Activated gamma-delta T cell (primary cell): Measurements from ENCODE around the gene BRAT1.
"Not testable (repeated sequence)": the region's sequence is repeated elsewhere in the genome, so short reads cannot be mapped to it uniquely, and the experiment has no call there.

Experiments
- DNase-seq: peaks from one replicate; lab custom pipeline; 2025; lab: John Stamatoyannopoulos, UW

BRAT1 gene

DNA sequence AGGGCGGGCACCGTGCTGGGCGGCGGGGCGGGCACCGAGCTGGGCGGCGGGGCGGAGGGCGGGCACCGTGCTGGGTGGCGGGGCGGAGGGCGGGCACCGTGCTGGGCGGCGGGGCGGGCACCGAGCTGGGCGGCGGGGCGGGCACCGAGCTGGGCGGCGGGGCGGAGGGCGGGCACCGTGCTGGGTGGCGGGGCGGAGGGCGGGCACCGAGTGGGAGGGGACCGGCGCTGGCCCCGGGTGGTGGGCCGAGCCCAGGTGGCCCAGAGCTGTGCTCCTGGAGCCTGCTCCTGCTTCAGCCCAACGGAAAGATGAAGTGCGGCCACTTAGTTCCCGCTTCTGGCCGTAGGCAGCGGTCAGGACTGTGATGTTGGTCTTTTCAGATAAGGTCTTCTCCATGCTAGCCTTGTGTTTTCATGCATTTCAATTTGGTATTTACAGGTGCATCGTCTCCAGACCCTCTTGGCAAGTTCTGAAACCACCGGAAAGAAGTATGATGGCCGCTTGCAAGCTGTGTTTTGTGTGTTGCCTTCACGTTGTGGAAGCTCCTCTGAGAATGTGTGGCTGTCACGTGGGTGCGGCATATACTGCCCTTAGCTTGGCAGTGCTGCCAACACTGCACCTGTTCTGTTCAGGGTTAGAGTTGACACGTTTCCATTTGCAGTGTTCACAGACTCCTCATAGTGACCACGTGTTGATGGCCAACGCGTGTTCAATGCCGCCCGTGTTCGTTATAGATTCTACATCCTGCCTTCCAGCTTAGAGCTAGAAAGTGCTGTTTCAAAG, 28.7 kb upstream of the BRAT1 start:
- no peak for DNase-seq

DNA sequence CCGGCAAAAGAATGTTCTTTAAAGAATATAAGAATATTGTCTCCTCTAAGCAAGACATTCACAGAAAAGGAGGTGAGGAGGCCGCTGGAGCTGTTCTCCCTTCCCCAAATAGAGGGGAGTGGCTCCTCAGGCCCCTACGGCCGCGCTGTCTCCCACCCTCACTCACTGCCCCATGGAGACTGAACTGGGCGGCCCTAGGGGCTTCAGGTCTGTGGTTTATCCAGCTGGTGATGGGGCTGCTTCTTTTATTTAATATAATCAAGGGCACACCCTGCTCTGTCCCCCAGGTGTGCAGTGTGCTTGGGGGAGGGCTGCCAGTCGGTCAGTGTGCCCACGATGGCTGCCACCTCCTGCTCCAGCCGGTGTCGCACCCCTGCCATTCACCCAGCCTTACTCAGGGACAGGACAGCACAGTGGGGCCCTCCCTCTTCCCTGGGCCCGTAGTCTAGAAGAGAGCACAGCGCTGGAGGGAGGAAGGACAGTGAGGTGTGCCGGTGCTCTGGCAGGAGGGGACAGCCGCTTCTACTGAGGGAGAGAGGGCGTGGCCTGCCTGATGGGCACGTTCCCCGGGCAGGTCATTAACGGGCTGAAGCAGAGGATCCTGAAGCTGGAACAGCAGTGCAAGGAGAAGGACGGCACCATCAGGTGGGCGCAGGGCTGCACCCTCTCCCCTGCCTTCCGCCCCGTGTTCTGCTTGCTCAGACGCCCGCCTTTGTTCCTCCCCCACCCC, 26.8 kb upstream of the BRAT1 start:
- DNase-seq: no peak

DNA sequence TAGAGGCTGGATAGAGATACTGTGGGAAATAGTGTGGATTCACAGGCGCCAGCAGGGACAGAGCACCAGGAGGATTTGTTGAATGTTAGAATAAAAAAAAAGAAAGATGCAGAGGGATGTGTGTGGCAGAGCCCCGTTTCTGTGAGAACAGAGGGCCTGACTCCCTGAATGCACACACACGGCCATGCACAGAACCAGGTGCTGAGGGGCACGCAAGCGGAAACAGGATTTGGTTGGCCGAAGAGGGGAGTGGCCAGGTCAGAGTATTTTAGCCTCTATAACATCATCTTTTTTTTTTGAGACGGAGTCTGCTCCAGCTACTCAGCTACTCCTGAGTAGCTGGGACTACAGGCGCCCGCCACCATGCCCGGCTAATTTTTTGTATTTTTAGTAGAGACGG, 25.3 kb upstream of the BRAT1 start:
- DNase-seq: no peak

DNA sequence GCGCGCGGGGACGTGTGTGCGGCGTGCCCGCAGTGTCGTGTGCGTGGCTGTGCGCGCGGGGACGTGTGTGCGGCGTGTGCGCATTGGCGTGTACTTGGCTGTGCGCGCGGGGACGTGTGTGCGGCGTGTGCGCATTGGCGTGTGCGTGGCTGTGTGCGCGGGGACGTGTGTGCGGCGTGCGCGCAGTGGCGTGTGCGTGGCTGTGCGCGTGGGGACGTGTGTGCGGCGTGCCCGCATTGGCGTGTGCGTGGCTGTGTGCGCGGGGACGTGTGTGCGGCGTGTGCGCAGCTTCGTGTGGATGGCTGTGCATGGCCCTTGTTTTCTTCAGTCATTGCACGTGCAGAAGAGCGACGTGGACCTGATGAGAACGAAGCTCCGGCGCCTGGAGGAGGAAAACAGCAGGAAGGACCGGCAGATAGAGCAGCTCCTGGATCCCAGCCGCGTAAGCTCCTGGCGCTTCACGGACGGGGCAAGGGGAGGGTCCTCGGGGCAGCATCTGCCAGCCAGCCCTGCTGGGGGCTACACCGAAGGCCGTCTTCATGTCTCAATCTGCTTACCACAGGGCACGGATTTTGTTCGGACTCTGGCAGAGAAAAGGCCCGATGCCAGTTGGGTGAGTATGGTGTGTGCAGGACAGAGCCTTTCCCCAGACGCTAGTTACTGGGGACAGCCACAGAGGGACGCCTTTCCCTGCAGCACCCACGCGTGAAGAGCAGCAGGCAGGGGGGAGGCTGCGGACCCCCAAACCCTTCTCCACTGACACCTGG, 22.8 kb upstream of the BRAT1 start:
- DNase-seq: no peak

DNA sequence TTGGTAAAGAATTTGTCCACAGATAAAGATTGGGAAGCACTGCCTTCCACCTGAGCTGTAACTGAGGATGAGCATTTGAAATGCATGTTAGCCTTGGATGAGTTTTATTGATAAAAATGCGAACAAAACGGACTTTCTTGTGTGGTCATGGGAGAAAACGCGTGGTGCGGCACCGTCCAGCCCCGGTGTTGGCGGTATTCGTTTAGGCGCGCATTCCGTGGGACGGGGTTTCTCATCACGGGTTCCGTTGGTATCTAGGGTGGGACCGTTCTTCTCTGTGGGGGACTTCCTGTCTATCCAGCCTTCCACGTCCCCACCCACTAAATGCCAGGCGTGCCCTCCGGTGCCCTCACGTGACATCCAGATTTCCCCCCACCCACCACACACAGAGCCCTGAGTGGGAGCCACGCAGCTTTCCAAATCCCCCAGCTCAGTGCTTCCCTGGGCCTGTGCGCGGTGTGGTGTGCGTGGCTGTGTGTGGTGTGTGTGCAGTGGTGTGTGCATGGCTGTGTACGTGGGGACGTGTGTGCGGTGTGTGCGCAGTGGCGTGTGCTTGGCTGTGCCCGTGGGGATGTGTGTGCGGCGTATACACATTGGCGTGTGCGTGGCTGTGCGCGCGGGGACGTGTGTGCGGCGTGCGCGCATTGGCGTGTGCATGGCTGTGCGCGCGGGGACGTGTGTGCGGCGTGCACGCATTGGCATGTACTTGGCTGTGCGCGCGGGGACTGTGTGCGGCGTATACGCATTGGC, 21.6 kb upstream of the BRAT1 start:
- DNase-seq: no peak

DNA sequence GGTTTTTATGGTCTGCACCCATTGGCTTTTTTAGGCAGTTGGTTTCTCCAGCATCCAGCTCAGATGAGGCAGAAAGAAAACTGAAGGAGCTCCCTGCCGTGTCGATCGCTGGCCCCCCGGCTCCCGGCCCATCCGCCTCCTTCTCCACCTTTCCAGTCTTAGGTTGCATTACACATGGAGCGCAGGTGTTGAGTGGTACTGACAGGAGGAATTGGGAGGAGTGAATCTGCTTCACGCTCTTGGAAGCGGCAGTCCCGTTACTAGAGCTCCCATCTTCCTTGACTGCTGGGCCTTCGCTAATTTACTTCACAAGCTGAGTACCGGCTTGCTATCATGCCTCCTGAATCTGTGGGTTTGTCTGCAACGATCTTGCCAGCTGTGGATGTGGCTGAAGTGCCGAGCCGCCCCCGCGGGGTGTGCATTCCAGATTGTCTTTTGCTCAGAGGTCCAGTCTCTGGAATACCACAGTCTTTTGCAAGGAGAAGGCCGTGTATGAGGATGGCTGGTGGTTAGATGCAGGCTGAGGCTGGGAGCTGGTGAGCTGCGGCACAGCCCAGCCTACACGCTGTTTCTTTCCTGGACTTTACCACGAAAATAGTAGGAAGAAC, 20.5 kb upstream of the BRAT1 start:
- DNase-seq: no peak

DNA sequence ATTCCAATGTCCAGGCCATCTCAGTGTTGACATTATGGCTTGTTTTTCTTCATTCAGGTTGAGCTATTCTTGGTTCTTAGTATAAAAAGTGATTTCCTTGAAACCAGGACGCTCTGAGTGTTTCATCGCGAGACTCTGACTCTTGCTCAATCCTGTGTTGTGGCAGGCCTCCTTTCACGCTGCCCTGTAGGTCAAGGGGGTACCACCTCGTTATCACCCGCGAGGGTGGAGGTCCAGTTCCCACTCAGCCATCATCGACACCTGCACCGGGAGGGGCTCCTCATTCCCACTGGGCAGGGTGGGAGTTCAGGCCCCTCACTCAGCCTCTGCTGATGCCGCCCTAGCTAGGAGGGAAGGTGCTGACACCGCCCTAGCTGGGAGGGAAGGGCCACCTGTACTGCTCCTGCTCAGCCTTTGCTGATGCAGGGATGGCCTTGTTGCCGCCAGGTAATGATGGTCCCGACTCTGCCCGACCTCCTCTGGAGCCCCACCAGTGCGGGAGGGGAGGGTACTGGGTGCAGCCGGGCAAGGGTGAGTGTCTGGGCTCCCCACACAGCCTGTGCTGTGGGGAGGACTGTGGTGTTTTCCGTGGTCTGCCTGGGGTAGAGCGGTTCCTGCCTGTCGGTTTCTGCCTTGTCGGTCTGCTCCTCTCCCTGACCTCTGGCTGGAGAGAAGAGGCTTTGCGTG, 19.9 kb upstream of the BRAT1 start:
- DNase-seq: no peak

DNA sequence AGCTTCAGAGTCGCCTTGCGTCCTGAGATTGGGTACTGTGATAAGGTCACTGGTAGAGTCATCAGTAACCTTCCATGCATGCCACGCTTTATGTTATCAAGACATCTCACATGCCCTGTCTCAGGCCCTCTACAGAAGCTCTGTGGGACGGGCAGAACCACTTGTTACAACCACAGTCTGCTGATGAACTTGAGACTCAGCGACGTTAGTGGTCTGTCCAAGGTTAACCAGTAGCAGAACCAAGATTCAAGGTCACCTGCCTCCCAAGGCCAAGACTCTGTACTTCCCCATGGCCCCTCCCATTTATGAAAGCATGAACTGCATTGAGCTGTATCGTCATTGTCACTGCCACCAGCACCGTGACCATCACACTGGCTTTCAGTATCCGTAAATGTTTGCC, 18.4 kb upstream of the BRAT1 start:
- DNase-seq: no peak

DNA sequence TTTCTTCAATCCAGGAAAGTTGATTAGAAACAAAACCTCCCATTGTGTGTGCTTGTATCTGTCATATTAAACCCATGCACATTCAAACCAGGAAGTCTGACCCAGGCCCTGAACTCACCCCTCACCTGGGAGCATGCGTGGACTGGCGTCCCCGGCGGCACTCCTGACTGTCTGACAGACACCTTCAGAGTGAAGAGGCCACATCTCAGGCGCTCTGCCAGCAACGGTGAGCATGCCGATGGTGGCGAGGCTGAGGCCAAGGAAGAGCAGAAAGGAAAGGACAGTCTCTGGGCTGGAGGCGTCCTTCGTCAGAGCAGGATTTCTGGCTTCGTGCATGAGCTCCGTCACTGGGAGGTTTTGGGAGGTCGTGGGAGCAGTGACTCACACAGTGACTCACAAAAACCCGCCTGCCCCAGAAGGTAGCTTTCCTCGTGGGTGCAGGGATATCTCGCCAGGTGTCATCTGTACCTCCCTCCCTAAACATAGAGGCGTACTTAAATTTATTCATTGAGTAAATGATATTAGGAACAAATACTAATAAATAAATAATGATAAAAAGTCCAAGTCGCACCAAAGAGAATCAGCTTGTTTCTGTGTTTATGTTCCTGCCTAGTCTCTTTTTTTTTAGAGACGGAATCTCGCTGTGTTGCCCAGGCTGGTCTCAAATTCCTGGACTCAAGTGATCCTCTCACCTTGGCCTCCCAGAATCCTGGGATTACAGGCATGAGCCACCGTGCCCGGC, 16.9 kb upstream of the BRAT1 start:
- DNase-seq: no peak

DNA sequence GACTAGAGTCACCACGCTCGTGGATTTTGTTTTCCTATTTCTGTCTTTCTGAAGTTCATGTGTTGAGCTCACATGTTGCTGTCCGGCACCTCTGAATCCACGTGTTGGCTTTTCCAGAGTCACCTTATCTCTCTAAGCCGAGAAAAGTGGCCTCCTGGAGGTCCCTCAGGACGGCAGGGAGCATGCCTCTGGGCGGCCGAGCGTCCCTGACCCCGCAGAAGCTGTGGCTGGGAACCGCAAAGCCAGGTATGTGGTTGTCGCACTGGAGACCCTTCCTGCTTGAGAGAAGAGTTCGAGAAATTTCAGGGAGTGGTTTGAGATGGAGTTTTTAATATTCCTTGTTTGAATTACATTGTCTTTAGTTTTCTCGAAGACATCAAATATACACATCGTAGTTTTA, 16.1 kb upstream of the BRAT1 start:
- no peak for DNase-seq

DNA sequence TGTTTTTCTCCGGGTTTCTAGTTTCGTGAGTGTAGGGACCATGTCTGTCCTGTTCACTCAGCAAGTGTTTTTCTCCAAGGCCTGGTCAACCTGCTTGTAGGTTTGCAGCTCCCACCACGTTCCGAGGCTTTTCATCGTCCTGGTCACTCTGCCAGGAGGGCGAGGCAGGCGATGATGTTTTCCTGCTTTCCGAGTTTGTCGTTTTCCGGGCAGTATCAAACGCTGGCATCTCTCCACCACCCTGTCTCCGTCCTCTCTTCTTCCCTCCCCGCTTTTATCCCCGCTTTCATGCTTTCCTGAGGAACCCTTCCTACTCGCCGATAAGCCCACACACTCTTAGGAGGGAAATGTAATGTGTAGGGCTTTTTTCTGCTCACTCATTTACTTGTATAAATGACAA, 14.7 kb upstream of the BRAT1 start:
- no peak for DNase-seq

DNA sequence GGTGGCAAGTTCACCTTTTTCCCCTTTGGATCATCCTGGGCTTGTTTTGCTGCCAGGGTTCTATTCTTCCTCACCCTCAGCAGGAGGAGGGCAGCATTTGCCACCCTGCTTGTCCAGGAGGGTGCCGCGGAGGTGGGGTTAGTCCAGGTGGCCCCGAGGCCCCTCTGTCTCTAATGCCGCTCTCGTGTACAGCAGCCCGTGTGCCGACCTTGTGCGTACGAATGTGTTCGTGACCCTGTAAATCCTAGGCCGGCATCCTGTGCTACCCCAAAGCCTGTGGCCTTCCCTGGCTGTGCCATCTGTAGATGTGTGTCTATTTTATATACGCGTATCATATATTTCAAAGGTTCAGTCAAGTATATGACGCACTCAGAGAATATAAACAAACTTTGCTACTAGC, 14.1 kb upstream of the BRAT1 start:
- no peak for DNase-seq

DNA sequence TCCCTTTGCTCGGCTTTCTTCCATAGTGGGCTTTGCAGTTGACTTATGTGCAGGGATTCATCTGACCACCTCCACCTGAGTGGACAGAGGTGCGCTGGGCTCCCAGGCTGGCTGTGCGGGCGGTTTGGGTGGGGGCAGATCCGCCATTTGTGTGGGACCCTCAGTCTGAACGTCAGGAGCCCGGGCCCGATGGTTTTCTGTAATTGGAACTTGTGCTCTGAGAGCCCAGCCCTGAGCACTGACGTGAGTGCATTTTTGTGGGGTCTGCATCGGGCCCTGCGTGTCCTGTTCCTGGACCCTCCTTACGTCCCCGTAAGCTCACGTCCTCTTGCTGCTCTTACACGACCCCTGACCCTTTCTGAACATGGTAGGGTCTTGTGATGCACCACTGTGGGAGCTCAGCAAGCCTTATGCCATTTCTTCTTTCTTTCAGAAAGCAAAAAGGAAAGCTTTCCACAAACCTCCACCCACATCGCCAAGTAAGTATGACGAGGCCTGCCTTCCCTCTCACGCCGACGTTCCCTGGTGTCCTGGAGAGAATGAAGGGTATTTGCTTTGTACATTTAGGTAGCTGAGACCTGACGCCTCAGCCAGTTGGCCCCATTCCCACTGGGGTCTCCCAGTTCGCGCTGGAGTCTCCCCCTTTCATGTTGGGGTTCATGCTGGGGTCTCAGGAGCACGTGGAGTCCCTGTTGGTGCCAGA, 13.3 kb upstream of the BRAT1 start:
- DNase-seq: no peak

DNA sequence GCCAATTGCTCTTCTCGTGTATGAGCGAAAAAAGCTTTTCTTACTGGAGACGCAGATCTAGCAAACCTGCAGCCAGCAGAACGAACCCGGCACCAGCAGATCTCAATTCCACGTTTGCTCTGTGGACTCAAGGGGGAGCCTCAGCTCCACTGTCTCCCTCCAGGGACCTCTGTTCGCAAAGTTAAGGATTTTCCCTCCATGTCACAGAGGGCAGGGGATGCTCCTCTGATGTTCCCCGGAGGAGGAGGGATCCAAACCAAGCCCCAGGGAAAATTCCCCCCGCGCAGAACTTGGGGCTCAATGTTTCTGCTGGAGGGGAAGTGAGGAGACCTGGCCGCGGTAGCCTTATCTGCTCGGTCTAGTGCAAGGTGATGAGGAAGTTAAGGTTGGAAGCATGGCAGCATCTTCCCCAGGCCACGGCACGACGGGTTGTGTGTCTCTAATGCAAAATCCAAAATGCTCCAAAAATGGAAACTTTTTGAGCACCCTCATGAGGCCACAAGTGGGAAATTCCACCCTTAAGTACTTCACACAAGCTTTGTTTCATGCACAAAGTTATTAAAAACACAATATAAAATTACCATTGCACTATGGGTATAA, 12.5 kb upstream of the BRAT1 start:
- DNase-seq: no peak

DNA sequence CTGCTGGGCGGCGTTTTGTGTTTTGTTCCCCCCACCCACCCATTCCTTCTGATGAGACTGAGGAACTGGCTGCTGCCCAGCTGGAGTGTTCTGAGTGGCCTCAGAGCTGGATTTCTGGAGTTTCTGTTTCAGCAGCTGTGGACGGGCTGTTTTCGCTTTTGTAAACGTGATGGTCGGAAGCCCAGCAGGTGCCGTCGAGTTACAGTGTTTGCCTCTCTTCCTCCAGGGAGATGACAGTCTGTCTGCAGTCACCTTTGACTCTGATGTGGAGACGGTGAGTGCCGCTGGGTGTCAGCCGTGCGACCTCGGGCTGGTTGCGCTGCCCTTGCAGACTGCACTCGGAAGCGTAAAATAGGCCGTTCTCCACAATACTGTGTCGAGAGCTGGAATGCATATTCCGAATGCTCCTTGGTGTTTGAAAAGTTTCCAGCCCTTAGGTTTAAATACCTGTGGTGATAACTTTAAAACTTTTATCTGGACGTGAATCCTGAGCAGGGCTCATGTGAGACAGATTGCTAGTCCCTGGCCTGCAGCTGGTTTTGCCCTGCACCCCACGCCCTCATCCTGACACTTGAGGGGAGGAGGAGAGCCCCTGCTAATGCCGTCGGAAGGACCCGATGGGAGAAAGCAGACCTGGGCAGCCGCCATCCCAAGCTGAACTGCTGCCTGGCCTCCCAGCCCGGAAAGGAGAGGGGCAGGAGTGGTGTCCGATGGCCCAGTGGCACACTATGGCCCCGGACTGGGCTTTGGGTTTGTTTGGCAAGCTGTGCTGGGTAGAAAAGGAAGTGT, 11.8 kb upstream of the BRAT1 start:
- no peak for DNase-seq

DNA sequence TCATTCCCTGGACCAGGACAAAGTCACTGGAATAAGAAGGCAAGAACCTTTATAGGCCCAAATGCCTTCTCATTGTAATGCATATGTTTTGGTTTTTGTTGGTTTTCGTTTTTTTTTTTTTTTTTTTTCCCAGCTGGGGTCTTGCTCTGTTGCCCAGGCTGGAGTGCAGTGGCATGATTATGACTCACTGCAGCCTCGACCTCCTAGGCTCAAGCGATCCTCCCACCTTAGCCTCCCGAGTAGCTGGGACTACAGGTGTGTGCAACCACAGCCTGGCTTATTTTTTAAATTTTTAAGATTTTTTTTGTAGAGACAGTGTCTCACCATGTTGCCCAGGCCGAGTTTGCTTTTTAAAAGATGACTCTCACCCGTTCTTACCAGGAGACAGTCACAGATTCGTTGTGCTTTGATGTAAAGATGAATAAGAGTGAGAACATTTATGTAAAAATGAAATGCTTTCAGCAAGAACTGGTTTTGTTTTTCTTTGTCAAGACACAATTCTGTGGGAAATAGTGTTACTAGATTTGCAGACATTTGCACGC, 11.1 kb upstream of the BRAT1 start:
- DNase-seq: no peak

DNA sequence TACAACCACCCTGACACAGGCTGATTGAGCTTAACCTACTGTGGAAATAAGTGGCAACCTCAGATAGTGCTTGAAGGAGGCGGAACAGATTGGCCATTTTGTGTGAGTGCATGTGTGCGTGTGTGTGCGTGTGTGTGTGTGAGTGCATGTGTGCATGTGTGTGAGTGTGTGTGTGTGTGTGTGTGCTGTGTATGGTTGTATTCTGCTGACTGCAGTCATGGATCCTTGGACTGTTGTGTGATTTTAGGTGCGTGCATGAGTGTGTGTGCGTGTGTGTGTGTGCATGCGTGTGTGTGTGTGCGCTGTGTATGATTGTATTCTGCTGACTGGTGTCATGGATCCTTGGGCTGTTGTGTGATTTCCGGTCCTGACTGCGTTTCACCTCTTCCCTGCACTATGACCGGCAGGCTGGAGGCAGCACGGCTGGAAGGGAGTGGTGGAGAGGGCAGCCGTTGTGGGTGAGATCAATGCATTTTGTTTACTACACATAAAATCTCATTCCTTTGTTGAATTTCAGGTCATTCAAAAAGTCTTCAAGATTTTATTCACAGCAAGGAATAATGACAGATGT, 9.7 kb upstream of the BRAT1 start:
- DNase-seq: no peak

DNA sequence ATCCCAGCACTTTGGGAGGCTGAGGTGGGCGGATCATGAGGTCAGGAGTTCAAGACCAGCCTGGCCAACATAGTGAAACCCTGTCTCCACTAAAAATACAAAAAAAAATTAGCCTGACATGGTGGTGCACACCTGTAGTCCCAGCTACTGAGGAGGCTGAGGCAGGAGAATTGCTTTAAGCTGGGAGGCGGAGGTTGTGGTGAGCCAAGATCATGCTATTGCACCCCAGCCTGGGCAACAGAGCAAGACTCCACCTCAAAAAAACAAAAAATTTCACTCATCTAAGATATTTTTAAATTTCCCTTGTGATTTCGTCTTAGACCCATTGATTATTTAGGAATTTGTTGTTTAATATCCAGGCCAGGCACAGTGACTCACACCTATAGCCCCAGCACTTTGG, 8.6 kb upstream of the BRAT1 start:
- not testable (repeated sequence) for DNase-seq
